GM23248 (cell line): Measurements from ENCODE around the gene PNPLA3.

Source experiments
- EZH2 ChIP-seq: fragments of 200-600 bp; sonication (generic); IDR thresholded peaks from 2 replicates; pipeline ENCODE4 v1.6.1; 2018; ENCODE audit warnings: antibody characterized with exemption, mild to moderate bottlenecking; ENCODE audit not compliant: insufficient read depth, poor library complexity, severe bottlenecking
- EZH2phosphoT487 ChIP-seq: fragments of 200-600 bp; sonication (generic); IDR thresholded peaks from 2 replicates; pipeline ENCODE4 v1.6.1; 2018; ENCODE audit warnings: antibody characterized with exemption, moderate library complexity, mild to moderate bottlenecking, low read depth; ENCODE audit not compliant: insufficient read depth

DNA sequence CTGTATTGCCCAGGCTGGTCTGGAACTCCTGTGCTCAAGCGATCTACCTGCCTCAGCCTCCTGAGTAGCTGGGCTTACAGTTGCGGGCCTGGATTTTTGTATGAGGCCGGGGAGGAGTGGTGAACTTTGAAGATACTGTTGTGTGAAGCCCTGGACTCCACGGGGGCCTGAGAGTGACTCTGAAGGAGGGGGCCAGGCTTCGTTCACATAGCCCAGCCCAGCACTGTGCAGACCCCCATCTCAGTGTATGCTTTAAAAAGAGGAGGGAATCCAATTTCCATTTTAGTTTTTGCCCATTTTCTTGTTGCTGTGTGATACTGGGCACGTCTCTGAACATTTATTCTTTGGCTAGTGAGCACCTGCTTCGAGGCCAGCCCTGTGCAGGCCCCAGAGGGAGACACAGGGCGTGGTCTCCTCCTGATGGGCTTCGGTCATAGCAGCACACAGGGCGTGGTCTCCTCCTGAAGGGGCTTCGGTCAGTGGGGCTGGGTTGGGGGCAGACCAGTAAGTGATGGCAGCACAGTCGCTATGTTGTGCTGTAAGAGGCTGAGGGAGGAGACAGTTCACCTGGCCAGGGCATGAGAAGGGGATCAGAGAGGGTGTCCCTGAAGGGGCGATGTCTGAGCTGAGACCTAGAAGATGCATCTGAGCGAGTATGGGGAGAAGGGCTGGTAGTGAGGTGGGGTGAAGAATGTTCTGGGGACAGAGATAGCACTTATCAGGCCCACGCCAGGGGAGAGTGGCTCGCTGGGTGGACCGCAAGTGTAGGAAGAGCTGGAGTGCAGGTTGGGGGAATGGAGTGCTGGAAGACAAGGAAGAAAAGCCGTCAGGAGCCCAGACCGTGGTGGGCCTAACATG is 45.6 kb downstream of the PNPLA3 start:
- no peak for TF ChIP-seq EZH2
- TF ChIP-seq EZH2phosphoT487, result no peak
